ENCODE measurements around the gene TCL1B.

The TCL1B gene

DNA sequence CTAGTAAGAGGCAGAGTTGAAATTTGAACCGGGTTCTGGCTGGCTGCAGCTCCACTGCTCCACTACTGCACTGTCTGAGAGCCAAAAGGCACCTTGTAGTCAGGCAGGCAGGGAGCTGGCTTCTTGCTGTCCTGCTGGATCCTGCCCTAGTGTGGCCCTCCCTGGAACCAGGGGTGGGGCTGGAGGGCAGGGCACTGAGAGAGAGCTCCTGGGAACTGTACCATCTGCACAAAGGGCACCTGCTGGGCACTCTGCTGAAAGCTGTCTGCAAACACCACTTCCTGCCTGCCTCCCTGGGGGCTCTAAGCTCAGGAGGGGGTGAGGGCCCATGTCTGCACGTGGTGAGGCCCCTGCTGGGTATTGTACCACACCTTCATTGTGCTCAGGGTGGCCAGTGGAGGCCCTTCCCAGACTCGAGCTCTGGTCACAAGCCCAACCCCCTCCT is 19.0 kb upstream of the TCL1B start:
- DNase-seq (ENCODE audit: low spot score), result peak; percentile 71

DNA sequence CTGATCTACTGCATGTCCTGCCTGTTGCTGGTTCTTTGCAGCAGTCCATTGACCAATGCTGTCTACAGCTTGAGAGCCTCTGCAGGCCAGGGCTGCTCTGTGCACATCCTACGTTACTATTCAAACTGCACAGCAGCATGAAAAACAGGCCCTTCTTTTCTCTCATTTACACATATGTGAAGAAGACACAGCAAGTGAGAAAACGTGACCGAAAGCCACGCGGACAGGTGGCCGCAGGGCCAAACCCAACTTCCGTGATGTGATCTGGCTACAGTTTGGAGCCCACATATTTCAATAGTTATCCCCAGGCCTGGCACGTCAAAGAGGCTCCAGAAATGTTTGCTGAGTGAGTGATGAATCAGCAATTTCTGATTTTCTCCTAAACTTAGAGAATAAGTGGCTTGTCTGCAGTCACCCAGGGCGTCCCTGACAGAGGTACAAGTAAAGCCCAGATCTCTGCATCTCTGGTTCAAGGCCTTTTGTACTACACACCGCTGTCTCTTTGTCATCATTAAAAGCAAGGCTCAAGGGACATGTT is 17.9 kb upstream of the TCL1B start:
- DNase-seq (ENCODE audit: low spot score), result no peak

DNA sequence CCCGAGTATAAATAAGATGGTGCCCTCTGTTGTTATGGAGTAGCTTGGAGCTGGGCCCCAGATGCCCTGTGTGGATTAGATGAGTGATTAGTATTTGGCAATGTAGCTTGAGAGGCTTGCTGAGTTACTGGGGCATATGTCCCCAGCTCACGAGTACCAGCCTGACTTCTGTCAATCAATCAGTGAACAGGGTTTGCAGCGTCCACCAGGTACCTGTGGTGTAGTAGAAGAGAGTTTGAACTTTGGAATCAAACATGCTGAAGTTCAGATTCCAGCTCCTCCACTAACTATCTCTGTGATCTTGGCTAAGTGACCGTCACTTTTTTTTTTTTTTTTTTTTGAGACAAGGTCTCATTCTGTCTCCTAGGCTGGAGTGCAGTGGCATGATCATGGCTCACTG is 11.6 kb upstream of the TCL1B start:
- no peak for DNase-seq (ENCODE audit: low spot score)

DNA sequence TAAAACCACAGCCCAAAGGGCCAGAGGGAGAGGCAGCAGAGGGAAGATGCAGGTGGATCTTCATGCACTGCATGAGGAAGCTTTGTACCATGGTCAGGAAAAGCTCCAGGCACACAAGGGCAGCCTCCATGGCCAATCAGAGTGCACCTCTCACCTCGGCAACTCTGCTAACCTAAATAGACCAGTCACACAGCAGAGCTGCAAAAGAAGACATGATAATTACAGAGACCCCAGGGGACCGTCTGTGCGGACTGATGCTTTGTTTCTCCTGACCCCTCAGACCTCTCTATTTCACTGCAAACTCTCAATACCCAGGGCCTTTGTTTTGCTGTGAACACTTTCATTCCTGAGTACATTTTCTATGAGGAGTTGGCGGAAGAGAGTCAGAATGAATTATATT is 10.7 kb upstream of the TCL1B start:
- no peak for DNase-seq (ENCODE audit: low spot score)

DNA sequence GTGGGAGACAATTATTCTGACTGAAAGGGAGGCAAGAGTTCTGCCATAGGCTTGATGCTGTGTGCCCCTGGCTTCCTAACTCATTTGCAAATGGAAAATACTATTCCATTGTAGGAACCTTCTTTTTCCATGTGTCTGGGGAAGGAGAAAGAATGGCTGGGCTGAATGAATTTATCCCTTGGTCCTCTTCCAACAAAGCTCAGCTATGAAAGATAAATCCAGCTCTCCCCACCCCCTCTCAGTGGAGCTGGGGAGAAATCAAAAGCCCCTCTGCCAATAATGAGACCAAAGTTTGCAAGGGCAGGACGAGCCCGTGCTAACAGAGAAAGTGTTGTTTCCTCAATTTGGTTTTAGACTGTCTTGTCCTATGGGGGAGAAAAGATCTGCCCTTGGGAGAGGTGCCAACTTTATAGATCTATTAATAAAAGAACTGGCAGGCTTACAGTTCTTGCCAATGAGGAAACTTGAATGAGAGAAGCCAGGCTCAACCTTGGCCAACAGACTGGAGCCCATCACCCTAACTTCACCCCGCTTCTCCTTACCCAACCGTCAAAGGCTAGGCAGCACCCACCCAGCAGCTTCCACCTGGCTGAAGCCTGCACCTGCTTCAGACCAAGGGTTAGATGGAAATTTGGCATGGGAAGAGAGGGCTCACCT is 8.9 kb upstream of the TCL1B start:
- no peak for DNase-seq (ENCODE audit: low spot score)

DNA sequence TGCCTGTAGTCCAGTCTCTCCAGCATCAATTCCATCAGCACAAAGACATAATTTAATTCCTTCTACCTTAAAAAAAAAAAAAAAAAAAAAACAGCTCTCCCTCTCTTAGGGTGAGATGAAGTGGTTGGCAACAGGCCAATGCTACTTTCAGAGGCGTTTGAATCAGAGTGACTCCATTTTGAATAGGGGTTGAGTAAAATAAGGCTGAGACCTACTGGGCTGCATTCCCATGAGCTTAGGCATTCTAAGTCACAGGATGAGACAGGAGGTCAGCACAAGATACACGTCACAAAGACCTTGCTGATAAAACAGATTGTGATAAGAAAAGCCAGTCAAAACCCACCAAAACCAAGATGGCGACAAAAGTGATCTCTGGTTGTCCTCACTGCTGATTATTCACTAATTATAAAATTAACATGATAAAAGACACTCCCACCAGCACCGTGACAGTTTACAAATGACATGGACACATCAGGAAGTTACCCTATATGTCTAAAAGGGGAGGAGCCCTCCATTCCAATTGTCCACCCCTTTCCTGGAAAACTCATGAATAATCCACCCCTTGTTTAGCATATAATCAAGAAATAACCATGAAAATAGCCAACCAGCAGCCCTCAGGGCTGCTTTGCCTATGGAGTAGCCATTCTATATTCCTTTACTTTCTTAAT is 6.9 kb upstream of the TCL1B start:
- DNase-seq (ENCODE audit: low spot score), result no peak

DNA sequence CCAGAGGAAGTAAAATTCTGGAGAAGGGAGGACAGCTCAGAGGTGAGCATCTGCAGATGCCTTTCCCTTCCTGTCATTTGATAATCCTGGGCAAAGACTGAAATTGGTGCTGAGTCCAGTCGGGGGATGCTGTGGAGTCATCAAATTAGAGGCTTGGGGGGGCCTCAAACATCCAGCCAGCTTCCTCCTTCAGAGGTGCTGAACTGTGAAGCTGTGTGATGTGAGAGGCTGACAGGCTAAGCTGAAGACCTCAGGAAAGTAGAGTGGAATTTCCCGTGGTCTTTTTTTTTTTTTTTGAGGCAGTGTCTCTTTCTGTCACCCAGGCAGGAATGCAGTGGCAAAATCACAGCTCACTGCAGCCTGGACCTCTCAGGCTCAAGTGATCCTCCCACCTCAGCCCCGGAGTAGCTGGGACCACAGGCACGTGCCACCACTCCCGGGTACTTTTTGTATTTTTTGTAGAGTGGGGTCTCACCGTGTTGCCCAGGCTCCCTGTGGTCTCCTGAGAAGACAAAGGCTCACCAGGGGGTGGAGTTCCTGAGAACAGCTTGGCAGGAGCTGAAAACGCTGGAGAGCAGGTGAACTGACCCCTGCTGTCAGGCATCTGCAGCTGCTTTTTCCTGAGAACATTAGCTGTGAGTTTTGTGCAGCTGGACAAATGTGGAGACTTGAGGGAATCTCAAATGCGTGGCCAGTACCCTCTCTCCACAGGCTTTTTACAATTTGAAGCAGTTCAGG is 6.1 kb upstream of the TCL1B start:
- peak; percentile 53 for DNase-seq (ENCODE audit: low spot score)

DNA sequence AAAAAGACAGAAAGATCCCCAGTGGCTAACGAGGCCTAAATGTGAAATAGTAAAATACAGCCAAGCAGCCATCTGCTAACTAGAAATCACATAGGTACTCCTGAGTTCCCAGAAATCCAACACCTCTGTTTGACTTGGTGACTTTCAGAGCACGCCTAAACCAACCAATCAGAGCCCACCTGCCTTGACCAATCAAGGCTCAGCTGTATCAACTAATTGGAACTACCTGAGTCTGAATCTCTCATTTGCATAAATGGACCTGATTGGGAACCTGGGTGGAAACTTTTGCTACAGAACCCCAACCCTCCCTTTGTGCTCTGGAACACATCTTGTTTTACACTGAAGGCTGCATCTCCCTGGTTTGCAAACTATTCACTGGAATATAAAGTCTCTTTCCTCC is 5.1 kb upstream of the TCL1B start:
- no peak for DNase-seq (ENCODE audit: low spot score)

DNA sequence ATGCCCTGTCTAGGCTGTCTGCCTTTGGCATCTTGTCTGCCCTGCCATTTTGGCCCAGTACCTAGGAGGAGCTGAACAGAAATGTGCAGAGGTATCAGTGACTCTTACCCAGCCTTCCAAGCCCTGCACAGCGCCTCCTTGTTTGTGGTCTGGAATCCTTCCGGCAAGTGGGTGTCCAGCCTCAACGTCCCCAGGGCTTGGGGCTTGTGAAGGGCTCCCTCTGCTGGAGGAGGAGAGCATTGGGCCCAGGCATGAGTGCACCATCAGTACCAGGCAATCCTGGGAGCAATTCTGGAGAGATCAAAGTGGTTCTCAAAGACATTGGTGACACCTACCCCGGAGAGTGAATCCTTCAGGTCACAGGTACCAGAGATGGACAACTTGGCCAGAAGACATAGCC is 2.4 kb upstream of the TCL1B start:
- peak; percentile 71 for DNase-seq (ENCODE audit: low spot score)

DNA sequence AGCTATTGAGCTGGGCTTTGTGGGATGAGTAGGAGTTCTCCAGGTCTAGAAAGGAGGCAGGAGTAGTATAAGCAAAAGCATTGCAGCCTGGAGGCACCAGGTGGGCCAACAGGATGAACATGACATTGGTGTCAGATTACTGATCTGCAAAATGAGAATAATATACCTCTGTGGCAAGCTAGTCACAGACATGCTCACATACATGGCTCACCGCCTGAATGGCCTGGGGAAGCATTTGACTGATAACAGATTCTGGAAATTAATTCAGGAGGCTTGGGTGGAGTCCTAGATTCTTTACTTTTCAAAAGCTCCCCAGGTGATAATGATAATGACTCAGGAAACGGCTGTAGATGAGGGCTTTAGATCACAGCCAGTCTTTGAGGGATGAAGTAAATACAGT is 709 bp downstream of the TCL1B start:
- no peak for DNase-seq (ENCODE audit: low spot score)

DNA sequence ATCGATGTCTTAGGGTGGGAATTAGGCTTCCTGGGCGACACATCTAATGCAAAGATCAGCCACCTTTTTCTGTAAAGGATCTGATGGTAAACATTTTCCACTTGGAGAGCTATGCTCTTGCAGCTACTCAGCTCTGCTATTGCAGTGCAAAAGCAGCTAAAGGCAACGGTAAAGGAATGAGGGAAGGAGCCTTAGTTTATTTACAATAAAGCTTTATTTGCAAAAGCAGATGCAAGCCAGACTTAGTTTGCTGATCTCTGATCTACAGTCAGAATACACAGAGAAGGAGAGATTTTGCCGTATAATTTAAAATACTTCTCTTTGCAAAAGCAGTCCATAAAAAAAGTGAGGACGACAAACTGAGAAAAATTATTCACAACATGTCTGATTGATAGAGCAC is 3.2 kb downstream of the TCL1B start:
- DNase-seq (ENCODE audit: low spot score), result no peak

DNA sequence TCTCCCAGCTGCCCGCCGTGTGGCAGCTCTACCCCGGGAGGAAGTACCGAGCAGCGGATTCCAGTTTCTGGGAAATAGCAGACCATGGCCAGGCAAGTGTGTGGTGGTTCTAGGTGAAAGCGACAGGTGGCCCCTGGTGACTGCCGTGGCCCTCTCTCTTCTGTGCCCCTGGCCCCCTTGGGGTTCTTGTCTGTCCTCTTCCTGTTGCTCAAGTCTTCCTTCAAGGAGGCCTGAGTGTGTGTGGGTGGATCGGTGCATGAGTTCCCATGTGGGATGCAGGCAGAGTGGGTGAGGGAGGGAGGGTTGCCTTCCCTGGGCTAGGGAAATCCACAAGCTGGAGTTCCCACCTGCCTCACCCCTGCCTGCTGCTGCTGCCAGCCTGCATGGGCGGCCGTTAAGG is 4.6 kb downstream of the TCL1B start:
- DNase-seq (ENCODE audit: low spot score), result no peak

DNA sequence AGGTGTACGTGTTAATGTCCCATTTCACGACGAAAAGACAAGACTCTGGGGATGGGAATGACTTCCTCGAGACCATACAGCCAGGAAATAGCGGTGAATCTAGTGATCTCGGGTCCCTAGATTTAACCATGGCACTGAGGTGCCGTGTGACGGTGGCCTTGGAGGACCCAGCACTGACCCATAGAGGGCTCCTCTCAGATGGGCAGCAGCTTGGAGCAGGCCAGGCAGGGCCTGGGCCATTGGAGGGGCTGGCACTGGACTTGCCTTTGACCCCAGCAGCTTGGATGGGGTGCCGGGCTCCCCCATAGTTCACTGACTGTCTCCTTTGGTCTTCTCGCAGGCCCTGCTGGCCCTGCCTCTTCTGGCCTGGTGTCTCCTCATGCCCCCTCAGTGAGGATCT is 5.4 kb downstream of the TCL1B start:
- DNase-seq (ENCODE audit: low spot score), result no peak

DNA sequence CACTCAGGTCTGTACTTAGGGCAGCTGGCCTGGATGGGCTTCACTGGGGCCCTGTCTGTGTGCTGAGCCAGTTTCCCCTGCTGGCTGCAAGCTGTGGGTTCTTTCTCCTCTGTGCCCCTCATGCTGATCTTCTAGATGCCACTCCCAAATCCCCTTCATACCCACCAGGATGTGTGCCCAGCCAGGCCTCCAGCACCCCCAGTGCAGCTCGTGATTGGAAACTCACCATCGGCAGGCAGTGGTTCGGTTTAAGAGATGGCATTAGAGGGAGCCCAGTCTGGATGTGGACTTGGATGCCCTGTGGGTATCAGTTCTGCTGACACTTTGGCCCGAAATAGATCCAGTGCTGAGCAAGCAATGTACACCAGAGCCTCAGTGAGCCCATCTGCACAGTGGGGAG is 5.9 kb downstream of the TCL1B start:
- DNase-seq (ENCODE audit: low spot score), result no peak

DNA sequence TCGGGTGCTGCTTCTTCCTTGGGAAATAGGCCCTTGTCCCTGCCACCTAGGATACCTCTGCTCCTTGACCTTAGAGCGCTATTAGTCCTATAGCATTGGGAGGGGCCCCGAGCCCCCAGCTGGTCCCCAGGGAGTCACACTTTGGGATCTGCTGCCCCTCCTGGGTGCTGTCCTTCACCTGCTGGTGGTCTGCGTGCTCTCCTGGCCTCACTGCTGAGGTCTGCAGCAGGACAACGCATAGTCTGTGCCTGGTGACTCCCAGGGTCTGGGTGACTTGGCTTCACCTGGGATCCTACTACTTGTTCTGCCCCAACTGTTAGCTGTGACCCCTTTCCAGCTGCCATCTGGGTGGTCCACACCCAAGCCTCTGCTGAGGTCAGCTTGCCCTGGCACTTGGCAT is 8.8 kb downstream of the TCL1B start:
- DNase-seq (ENCODE audit: low spot score), result no peak

DNA sequence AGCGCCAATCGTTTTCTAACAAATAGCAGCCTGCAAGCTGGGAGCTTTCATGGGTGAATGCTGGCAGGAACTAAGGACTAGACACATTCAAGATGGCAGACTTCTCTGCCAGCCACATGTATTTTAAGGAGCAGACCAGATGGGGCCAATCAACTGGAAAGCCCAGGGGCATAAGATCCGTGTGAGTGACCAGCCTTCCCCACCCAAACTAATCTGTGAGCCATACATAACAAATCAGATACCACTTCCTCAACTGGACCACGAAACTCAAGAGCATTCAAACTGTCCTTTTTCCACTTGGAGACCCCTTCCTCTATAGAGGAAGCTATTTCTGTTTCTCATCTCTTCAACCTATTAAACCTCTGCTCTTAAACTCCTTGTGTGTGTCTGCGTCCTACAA is 9.7 kb downstream of the TCL1B start:
- peak; percentile 64 for DNase-seq (ENCODE audit: low spot score)

DNA sequence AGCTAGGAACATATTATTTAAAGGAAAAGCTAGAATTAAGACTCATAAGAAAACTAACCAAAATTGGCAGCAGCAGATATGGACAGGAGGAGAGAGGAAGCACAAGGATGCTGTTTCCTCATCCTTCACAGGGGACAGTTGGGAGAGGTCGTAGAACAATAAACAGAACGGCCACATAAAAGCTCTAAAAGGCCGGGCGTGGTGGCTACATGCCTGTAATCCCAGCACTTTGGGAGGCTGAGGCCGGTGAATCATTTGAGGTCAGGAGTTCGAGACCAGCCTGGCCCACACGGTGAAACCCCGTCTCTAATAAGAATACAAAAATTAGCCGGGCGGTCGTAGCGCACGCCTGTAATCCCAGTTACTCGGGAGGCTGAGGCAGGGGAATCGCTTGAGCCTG is 10.5 kb downstream of the TCL1B start:
- no peak for DNase-seq (ENCODE audit: low spot score)

DNA sequence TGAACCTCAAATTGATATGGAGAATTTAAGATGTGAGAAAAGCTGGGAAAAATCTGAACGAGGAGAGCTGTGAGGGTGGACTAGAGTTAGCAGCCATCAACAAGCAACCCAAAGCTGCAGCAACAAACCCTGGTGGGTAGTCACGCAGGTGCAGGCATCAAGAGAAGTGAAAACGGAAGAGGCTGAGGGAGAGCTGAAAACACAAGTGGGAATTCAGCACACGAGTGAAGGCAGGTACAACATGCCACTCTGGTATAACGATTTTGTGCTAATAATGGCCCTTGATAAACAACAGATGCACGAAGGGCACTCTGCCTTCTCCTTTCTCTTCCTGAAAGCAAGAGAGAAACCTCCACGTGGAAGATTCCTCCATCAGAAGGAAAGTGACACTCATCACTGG is 11.5 kb downstream of the TCL1B start:
- DNase-seq (ENCODE audit: low spot score), result peak; percentile 64

DNA sequence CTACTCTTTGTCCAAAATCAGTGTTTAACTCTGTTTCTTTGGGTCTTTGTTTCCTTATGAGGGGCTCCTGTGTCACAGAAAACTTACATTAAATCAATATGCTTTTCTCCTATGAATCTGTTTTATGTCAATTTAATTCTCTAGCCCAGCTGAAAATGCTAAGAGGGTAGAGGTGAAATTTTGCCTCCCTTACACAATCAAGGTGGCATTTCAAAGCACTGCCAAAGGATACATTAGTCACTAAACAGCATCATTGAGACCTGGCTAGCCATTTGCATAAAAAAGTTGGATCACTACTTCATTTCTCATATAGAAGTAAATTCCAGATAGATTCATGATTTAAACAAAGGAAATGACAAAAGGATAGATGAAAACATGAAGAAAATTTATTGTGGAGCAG is 12.1 kb downstream of the TCL1B start:
- DNase-seq (ENCODE audit: low spot score), result no peak

DNA sequence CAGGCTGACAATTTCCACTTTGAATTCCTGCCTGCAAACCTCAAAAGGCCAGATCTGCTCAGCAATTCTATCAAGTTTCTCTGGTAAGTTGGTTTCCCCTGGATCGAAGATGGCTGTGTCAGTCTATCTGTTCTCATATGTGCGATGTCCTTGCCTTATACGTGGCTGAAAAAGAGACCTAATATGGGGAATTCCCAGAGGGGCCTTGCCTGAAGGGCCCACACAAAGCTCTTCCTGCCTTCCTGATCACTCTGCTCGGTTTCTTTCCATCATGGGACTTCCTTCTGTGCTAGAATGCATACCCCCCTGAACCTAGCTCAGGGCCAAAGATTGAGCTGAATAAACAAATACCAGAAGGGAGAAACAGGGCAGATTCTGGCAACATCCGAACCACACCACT is 13.2 kb downstream of the TCL1B start:
- DNase-seq (ENCODE audit: low spot score), result no peak

DNA sequence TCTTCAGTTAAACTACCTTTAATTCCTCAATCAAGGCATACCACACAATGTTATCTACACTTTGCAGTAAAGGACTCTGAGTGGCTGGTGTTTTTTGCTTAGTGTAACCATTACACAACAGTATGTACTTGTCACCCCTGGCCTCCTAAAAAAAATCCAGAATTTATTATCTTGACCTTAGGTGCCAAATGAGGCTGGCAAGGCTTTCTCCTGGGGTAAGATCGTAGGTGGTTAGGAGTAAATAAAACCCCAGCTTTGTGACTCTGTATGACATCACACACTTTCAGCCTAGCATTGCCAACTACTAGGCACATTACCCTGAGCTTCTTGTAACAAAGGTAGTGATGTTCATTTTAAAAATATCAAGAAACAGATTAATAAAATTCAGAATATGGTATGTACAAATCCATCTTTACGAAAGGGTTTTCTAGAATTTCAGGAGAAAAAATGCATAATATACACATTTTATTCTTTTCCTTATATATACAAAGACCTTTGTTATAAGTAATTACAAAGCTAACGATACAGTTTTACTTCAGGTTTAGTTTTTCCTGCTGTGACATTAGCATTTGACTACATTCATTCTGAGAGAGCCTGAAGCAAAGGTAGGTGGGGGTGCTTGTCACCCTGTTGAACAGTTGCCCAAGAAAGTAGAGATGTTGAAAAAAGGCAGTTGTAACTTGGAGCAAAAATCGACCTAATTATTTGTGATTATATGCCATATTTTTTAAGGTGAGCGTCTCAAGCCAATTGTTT is 14.2 kb downstream of the TCL1B start:
- no peak for DNase-seq (ENCODE audit: low spot score)

DNA sequence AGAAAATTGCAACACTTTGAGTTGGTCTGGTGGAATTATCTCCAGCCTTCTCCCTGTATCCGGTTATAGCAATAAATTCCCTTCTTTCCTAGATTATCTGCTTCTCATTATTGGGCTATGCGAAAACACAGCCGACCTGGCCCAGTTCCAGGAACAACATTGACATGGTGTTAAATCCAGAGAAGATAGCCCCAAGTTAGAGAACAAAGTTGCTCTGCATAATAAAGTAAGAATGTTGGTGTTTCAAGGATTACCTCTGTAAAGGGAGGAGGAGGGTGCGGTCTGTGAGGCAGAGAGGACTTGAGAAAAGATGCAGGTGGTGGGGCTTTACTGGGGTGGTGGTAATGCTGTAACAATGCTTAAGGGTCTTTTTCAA is 15.6 kb downstream of the TCL1B start:
- no peak for DNase-seq (ENCODE audit: low spot score)

DNA sequence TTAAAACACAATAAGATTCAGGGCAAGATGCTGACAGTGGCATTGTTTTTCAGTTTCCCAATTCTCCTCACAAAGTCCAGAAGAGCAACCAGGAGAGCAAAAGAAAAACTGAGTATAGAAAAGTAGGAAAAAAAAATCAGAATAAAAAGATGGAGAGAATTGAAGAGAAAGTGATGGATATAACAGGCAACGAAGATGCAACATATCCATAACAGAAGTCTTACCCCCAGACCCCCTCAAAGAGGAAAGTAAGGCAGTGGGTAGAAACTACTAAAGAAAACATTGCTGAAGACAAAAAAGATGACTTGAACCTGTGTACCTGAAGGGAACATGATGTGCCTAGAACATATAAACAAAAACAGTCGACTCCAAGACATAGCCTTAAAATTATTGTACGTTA is 17.1 kb downstream of the TCL1B start:
- DNase-seq (ENCODE audit: low spot score), result no peak
